IMR-90 (cell line): ENCODE results near the gene C5AR2. TPM values are rescaled to one million over a fixed set of nuclear protein-coding genes. Genes with fewer than 3 reads are reported as not detected.

ENCODE experiments used
- ATAC-seq: fragments of 200-7000 bp; cut with Tn5 transposase; 2 replicates; pipeline ENCODE4 v1.9.1; 2020; ENCODE audit warnings: low read depth, mild to moderate bottlenecking, moderate library complexity
- BruUV-seq: library from RNA; stranded (reverse); fragments of 400-500 nt; replicated peaks from 2 replicates; lab custom pipeline; 2021; lab: Mats Ljungman, UMichigan
- CTCF ChIA-PET: fragments of 300-600 bp; formaldehyde crosslinking; extraction: SDS; loops from one replicate; lab custom pipeline; 2021; ENCODE audit warnings: antibody characterized with exemption; lab: Yijun Ruan, JAX
- POLR2A ChIA-PET: fragments of 300-600 bp; sonication (Branson Sonifier 250); formaldehyde crosslinking; loops from one replicate; lab custom pipeline; 2022; ENCODE audit warnings: antibody characterized with exemption; ENCODE audit not compliant: unreplicated experiment; lab: Charles Lee
- DNase-seq: peaks from one replicate; pipeline ENCODE4 v3.0.0; 2013
- H2AFZ ChIP-seq: replicated peaks from 2 replicates; pipeline ENCODE3; 2013; ENCODE audit warnings: low read length, mild to moderate bottlenecking; ENCODE audit not compliant: poor library complexity
- H2AK5ac ChIP-seq: 2 replicates; pipeline ENCODE4 v1.6.1; 2013; ENCODE audit warnings: low read depth, low read length, inconsistent platforms
- H2AK9ac ChIP-seq: replicated peaks from 2 replicates; pipeline ENCODE3; 2013; ENCODE audit warnings: mild to moderate bottlenecking, low read depth, low read length, moderate library complexity; ENCODE audit not compliant: poor library complexity
- H2BK120ac ChIP-seq: 2 replicates; pipeline ENCODE4 v1.6.1; 2013; ENCODE audit warnings: low read depth, low read length, inconsistent platforms
- H2BK15ac ChIP-seq: 3 replicates; pipeline ENCODE4 v1.6.1; 2013; ENCODE audit warnings: low read depth, low read length, inconsistent platforms
- H2BK20ac ChIP-seq: 2 replicates; pipeline ENCODE4 v1.6.1; 2013; ENCODE audit warnings: low read depth, mild to moderate bottlenecking, inconsistent platforms, low read length, moderate library complexity
- H2BK5ac ChIP-seq: 2 replicates; pipeline ENCODE4 v1.6.1; 2013; ENCODE audit warnings: mild to moderate bottlenecking, low read depth, low read length, inconsistent platforms; ENCODE audit not compliant: poor library complexity, severe bottlenecking
- H3K14ac ChIP-seq: replicated peaks from 2 replicates; pipeline ENCODE4 v1.6.1; 2013; ENCODE audit warnings: low read depth, low read length, inconsistent platforms
- H3K18ac ChIP-seq: 2 replicates; pipeline ENCODE4 v1.6.1; 2013; ENCODE audit warnings: low read depth, low read length, control low read depth
- H3K23ac ChIP-seq: 2 replicates; pipeline ENCODE4 v1.6.1; 2013; ENCODE audit warnings: low read depth, low read length, inconsistent platforms
- H3K27ac ChIP-seq: 2 replicates; pipeline ENCODE4 v1.5.1; 2013; ENCODE audit warnings: mild to moderate bottlenecking, control low read depth, low read length; ENCODE audit not compliant: insufficient read depth
- H3K27me3 ChIP-seq: 2 replicates; pipeline ENCODE4 v1.6.1; 2013; ENCODE audit warnings: low read length; ENCODE audit not compliant: control insufficient read depth, insufficient read depth
- H3K36me3 ChIP-seq: 2 replicates; pipeline ENCODE4 v1.6.1; 2013; ENCODE audit warnings: low read length, mixed read lengths; ENCODE audit not compliant: control insufficient read depth, insufficient read depth
- H3K4ac ChIP-seq: 2 replicates; pipeline ENCODE4 v1.6.1; 2013; ENCODE audit warnings: low read depth, low read length, inconsistent platforms
- H3K4me1 ChIP-seq: 2 replicates; pipeline ENCODE4 v1.6.1; 2013; ENCODE audit warnings: low read length, mixed read lengths; ENCODE audit not compliant: control insufficient read depth, insufficient read depth
- H3K4me2 ChIP-seq: 2 replicates; pipeline ENCODE4 v1.6.1; 2013; ENCODE audit warnings: low read depth, mild to moderate bottlenecking, control low read depth, low read length, moderate library complexity
- H3K4me3 ChIP-seq: 2 replicates; pipeline ENCODE4 v1.5.1; 2013; ENCODE audit warnings: low read depth, mild to moderate bottlenecking, control low read depth, low read length, moderate library complexity; ENCODE audit not compliant: insufficient read depth
- H3K56ac ChIP-seq: 2 replicates; pipeline ENCODE4 v1.6.1; 2013; ENCODE audit warnings: low read length, inconsistent platforms; ENCODE audit not compliant: insufficient read depth; ENCODE audit errors: extremely low read depth
- H3K79me1 ChIP-seq, 2 experiments: 2 replicates each; pipeline ENCODE4 v1.6.1; 2013; ENCODE audit warnings: low read length in 2 of 2, inconsistent platforms in 1 of 2, low read depth in 1 of 2
- H3K9ac ChIP-seq: 2 replicates; pipeline ENCODE4 v1.6.1; 2013; ENCODE audit warnings: low read depth, low read length, control low read depth
- H3K9me1 ChIP-seq: 2 replicates; pipeline ENCODE4 v1.6.1; 2013; ENCODE audit warnings: low read length, inconsistent platforms; ENCODE audit not compliant: insufficient read depth
- H3K9me3 ChIP-seq: 2 replicates; pipeline ENCODE4 v1.6.1; 2013; ENCODE audit warnings: low read length; ENCODE audit not compliant: control insufficient read depth, insufficient read depth
- H4K20me1 ChIP-seq: 2 replicates; pipeline ENCODE4 v1.6.1; 2013; ENCODE audit warnings: low read length, inconsistent platforms; ENCODE audit not compliant: insufficient read depth
- H4K5ac ChIP-seq: 2 replicates; pipeline ENCODE4 v1.6.1; 2013; ENCODE audit warnings: mild to moderate bottlenecking, low read depth, low read length, control low read depth
- H4K8ac ChIP-seq, 2 experiments: 2 replicates each; pipeline ENCODE4 v1.6.1; 2013; ENCODE audit warnings: low read depth in 2 of 2, low read length in 2 of 2, control low read depth in 1 of 2, inconsistent platforms in 1 of 2
- H4K91ac ChIP-seq: 2 replicates; pipeline ENCODE4 v1.6.1; 2013; ENCODE audit warnings: low read depth, low read length, inconsistent platforms; ENCODE audit not compliant: insufficient read depth
- BHLHE40 ChIP-seq: fragments of 150-350 bp; IDR thresholded peaks from 2 replicates; pipeline ENCODE4 v1.6.1; 2016; ENCODE audit warnings: mild to moderate bottlenecking, low read depth, low read length
- CEBPB ChIP-seq: IDR thresholded peaks from 2 replicates; pipeline ENCODE4 v1.6.1; 2012; ENCODE audit warnings: low read depth, low read length, improper control_type of control experiment
- CHD1 ChIP-seq: IDR thresholded peaks from 2 replicates; pipeline ENCODE4 v1.6.1; 2012; ENCODE audit warnings: low read depth, low read length, improper control_type of control experiment
- ELK1 ChIP-seq: fragments of 150-350 bp; IDR thresholded peaks from 2 replicates; pipeline ENCODE4 v1.6.1; 2016; ENCODE audit warnings: low read depth, mild to moderate bottlenecking, low read length, moderate library complexity, borderline replicate concordance
- FOS ChIP-seq: fragments of 150-350 bp; IDR thresholded peaks from 2 replicates; pipeline ENCODE4 v1.6.1; 2016; ENCODE audit warnings: low read depth, low read length
- MAFK ChIP-seq: IDR thresholded peaks from 2 replicates; pipeline ENCODE4 v1.6.1; 2012; ENCODE audit warnings: low read depth, low read length, improper control_type of control experiment
- MAZ ChIP-seq: IDR thresholded peaks from 2 replicates; pipeline ENCODE4 v1.6.1; 2012; ENCODE audit warnings: low read depth, mild to moderate bottlenecking, low read length, improper control_type of control experiment, moderate library complexity, borderline replicate concordance
- MXI1 ChIP-seq: IDR thresholded peaks from 2 replicates; pipeline ENCODE4 v1.6.1; 2012; ENCODE audit warnings: low read depth, mild to moderate bottlenecking, low read length, moderate library complexity, borderline replicate concordance
- NFE2L2 ChIP-seq: fragments of 150-350 bp; IDR thresholded peaks from 2 replicates; pipeline ENCODE4 v1.6.1; 2016; ENCODE audit warnings: low read depth, mild to moderate bottlenecking, low read length
- POLR2A ChIP-seq: IDR thresholded peaks from 2 replicates; pipeline ENCODE4 v1.6.1; 2012; ENCODE audit warnings: mild to moderate bottlenecking, low read depth, low read length
- RAD21 ChIP-seq: IDR thresholded peaks from 2 replicates; pipeline ENCODE4 v1.6.1; 2012; ENCODE audit warnings: low read length, improper control_type of control experiment
- RCOR1 ChIP-seq: IDR thresholded peaks from 2 replicates; pipeline ENCODE4 v1.6.1; 2012; ENCODE audit warnings: mild to moderate bottlenecking, low read length, improper control_type of control experiment; ENCODE audit not compliant: insufficient replicate concordance
- RFX5 ChIP-seq: IDR thresholded peaks from 2 replicates; pipeline ENCODE4 v1.8.0; 2012; ENCODE audit warnings: low read depth, mild to moderate bottlenecking, low read length, moderate library complexity
- SMC3 ChIP-seq: fragments of 150-350 bp; IDR thresholded peaks from 2 replicates; pipeline ENCODE4 v1.6.1; 2016; ENCODE audit warnings: low read depth, mild to moderate bottlenecking, antibody characterized with exemption, low read length, moderate library complexity
- USF2 ChIP-seq: fragments of 150-350 bp; IDR thresholded peaks from 2 replicates; pipeline ENCODE4 v1.6.1; 2017; ENCODE audit warnings: mild to moderate bottlenecking, antibody characterized with exemption, low read length, low read depth
- WGBS, 2 experiments: methylation state at CpG; one replicate each; pipeline versions ENCODE4 v1.1.5 to v1.1.7; 2013; ENCODE audit warnings: missing lambda C conversion rate in 2 of 2; ENCODE audit not compliant: insufficient read length in 1 of 2; ENCODE audit errors: extremely low coverage in 2 of 2; 5-methylcytosine and 5-hydroxymethylcytosine counted together
- dilution Hi-C: fragments of 300-500 bp; cut with HindIII; formaldehyde crosslinking; loops from one replicate; pipeline ENCODE4 v1.14.3; 2018; ENCODE audit warnings: low sequenced_read_pairs; ENCODE audit not compliant: unreplicated experiment
- in situ Hi-C: fragments of 300-500 bp; cut with MboI; formaldehyde crosslinking; loops from 3 replicates; pipeline ENCODE4 v1.14.3; 2019; ENCODE audit warnings: low sequenced_read_pairs, inconsistent platforms, mixed read lengths
- intact Hi-C: fragments of 100-400 bp; cut with micrococcal nuclease; formaldehyde crosslinking; loops from 2 replicates; pipeline ENCODE4 v1.10.0; 2022
- polyA plus RNA-seq, 3 experiments: library from polyadenylated mRNA; depleted of rRNA; stranded (reverse); fragments of >200 nt; gene quantifications; 2 replicates each; pipeline ENCODE4 v1.2.3, GENCODE V29; 2012; ENCODE audit warnings: low replicate concordance in 1 of 3
- total RNA-seq: library from RNA; depleted of rRNA; stranded (reverse); fragments of >200 nt; gene quantifications from 2 replicates; pipeline ENCODE4 v1.2.3, GENCODE V29; 2012

C5AR2 gene
- total and polyA plus RNA-seq, 2 of the 4 experiments (the other 2 are of a cell fraction), result not detected

- no CpG with 5 or more reads among the region's 20 CpGs for WGBS, 2 experiments
- no peak for DNase-seq
- Histone ChIP-seq H3K4me3 (no peak overlapping the region), H3K9ac (no peak overlapping the region), H2BK5ac (no peak overlapping the region), H2BK15ac (no peak overlapping the region), H2AK9ac (no peak overlapping the region), H2AK5ac (peak overlapping the region; percentile 16; the same call in 1 of the 2 replicates), H3K36me3 (no peaks in the 10 kb centered on the region), H3K14ac (no peak overlapping the region), H4K5ac (no peak overlapping the region), H3K4ac (no peak overlapping the region), H3K27ac (no peak overlapping the region), H3K9me3 (no peaks in the 10 kb centered on the region), H3K27me3 (peaks cover 8% of the 10 kb centered on the region; the same call in 1 of the 2 replicates), H3K56ac (no peak overlapping the region), H2AFZ (no peak overlapping the region), H3K4me1 (peaks cover 3% of the 10 kb centered on the region), H3K23ac (no peak overlapping the region), H2BK20ac (no peak overlapping the region), H4K20me1 (no peaks in the 10 kb centered on the region), H4K91ac (no peak overlapping the region), H4K8ac (no peak overlapping the region), H3K18ac (no peak overlapping the region), H2BK120ac (no peak overlapping the region), H3K79me1 (no peaks in the 10 kb centered on the region), H3K4me2 (no peak overlapping the region), H3K9me1 (no peaks in the 10 kb centered on the region)
- no TSS peak for BruUV-seq
- ChIA-PET CTCF (interaction anchor here (0.5 to 1.7 kb wide), 13 partner anchors 9 to 129 kb away, joined by 3 to 8 read pairs (median 3); partner anchors contain the start of genes DHX34 and MEIS3), POLR2A (no interaction called here)
- ATAC-seq, result no peak
- in situ Hi-C loops, result no loop called here
- dilution Hi-C loops, result no loop called here
- intact Hi-C loops, result loop anchor here (1.0 kb wide), 3 partner anchors 42 to 107 kb away; partner anchors contain the start of gene DHX34
- TF ChIP-seq RCOR1 (no peak), MXI1 (no peak), NFE2L2 (no peak), USF2 (no peak), POLR2A (no peak), CEBPB (no peak), SMC3 (no peak), RAD21 (no peak), FOS (no peak), CHD1 (no peak), RFX5 (no peak), MAZ (no peak), ELK1 (no peak), MAFK (no peak), BHLHE40 (no peak)
These were observed 58.8 kb downstream of the C5AR2 start for GRCh38 chr19:47390533-47391488.
